Measurements from ENCODE around the gene CASZ1.

Gene CASZ1

GRCh38 chr1:10782491-10783244, 13.8 kb downstream of the CASZ1 start:
- no peaks in the 10 kb centered on the region for H3K9me3 Mint-ChIP-seq
- peaks cover 46% of the 10 kb centered on the region for H3K4me1 Mint-ChIP-seq
- peak overlapping the region in 1 of 3 experiments; percentile 28 for H3K27ac Mint-ChIP-seq
- no peaks in the 10 kb centered on the region for H3K36me3 Mint-ChIP-seq (ENCODE audit: low read depth)
- H3K4me3 Mint-ChIP-seq: no peak overlapping the region
- peaks cover 41% of the 10 kb centered on the region for H3K27me3 Mint-ChIP-seq (ENCODE audit: low read depth)
- no peak for TF ChIP-seq CTCF (IDR thresholded peaks at IDR 0.05; ENCODE audit: unreplicated experiment in 3 of 3)

- Mint-ChIP-seq H3K4me1 (peaks cover 36% of the 10 kb centered on the region), H3K27me3 (ENCODE audit: low read depth) (peaks cover 36% of the 10 kb centered on the region), H3K4me3 (no peak overlapping the region), H3K9me3 (no peaks in the 10 kb centered on the region), H3K36me3 (ENCODE audit: low read depth) (no peaks in the 10 kb centered on the region), H3K27ac (no peak overlapping the region)
- TF ChIP-seq CTCF (IDR thresholded peaks at IDR 0.05; ENCODE audit: unreplicated experiment in 3 of 3): no peak
Measured at GRCh38 chr1:10781137-10781536, 15.3 kb downstream of the CASZ1 start.

- peaks cover 39% of the 10 kb centered on the region for H3K4me1 Mint-ChIP-seq
- no peaks in the 10 kb centered on the region for H3K9me3 Mint-ChIP-seq
- H3K4me3 Mint-ChIP-seq: no peak overlapping the region
- no peak overlapping the region for H3K27ac Mint-ChIP-seq
- no peaks in the 10 kb centered on the region for H3K36me3 Mint-ChIP-seq (ENCODE audit: low read depth)
- H3K27me3 Mint-ChIP-seq (ENCODE audit: low read depth): peaks cover 32% of the 10 kb centered on the region
- TF ChIP-seq CTCF (IDR thresholded peaks at IDR 0.05; ENCODE audit: unreplicated experiment in 3 of 3): no peak
Measured at GRCh38 chr1:10779841-10780240, 16.6 kb downstream of the CASZ1 start.

GRCh38 chr1:10779201-10779600, 17.2 kb downstream of the CASZ1 start:
- Mint-ChIP-seq H3K27ac (no peak overlapping the region), H3K9me3 (no peaks in the 10 kb centered on the region), H3K4me3 (no peak overlapping the region), H3K27me3 (ENCODE audit: low read depth) (peaks cover 32% of the 10 kb centered on the region), H3K36me3 (ENCODE audit: low read depth) (no peaks in the 10 kb centered on the region), H3K4me1 (peaks cover 39% of the 10 kb centered on the region)
- no peak for TF ChIP-seq CTCF (IDR thresholded peaks at IDR 0.05; ENCODE audit: unreplicated experiment in 3 of 3)

GRCh38 chr1:10778640-10779039, 17.8 kb downstream of the CASZ1 start:
- peaks cover 27% of the 10 kb centered on the region for H3K27me3 Mint-ChIP-seq (ENCODE audit: low read depth)
- H3K36me3 Mint-ChIP-seq (ENCODE audit: low read depth): no peaks in the 10 kb centered on the region
- peaks cover 39% of the 10 kb centered on the region for H3K4me1 Mint-ChIP-seq
- H3K27ac Mint-ChIP-seq: no peak overlapping the region
- TF ChIP-seq CTCF (IDR thresholded peaks at IDR 0.05; ENCODE audit: unreplicated experiment in 3 of 3): no peak
- H3K4me3 Mint-ChIP-seq: no peak overlapping the region
- H3K9me3 Mint-ChIP-seq: no peaks in the 10 kb centered on the region

All from nephron (organoid).